Endothelial cell of umbilical vein (primary cell): ENCODE results near the gene RPGRIP1L. TPM values are rescaled to one million over a fixed set of nuclear protein-coding genes. Genes with fewer than 3 reads are reported as not detected.

Source experiments
- BruUV-seq: library from RNA; stranded (reverse); fragments of 400-500 nt; replicated peaks from 2 replicates; lab custom pipeline; 2021; lab: Mats Ljungman, UMichigan
- CTCF ChIA-PET: fragments of 300-600, 350-600 bp; sonication (Branson Sonifier 250); formaldehyde crosslinking; loops from one replicate; lab custom pipeline; 2021; ENCODE audit warnings: antibody characterized with exemption, inconsistent platforms; lab: Charles Lee
- POLR2A ChIA-PET: fragments of 300-600, 350-600 bp; sonication (Branson Sonifier 250); formaldehyde crosslinking; loops from one replicate; lab custom pipeline; 2021; ENCODE audit warnings: antibody characterized with exemption, inconsistent platforms; lab: Charles Lee
- DNase-seq: peaks from one replicate; pipeline ENCODE4 v3.0.0-alpha.2; 2011; ENCODE audit warnings: low read depth, low spot score
- FAIRE-seq: peaks from 2 replicates; lab custom pipeline; 2011; peaks lifted over from hg19 to GRCh38; lab: Jason Lieb, UNC
- H2AFZ ChIP-seq: 2 replicates; pipeline ENCODE4 v1.6.0; 2012; ENCODE audit warnings: low read depth, low read length, control low read depth, inconsistent platforms
- H3K27ac ChIP-seq: 2 replicates; pipeline ENCODE4 v1.5.1; 2011; ENCODE audit warnings: low read depth, mild to moderate bottlenecking, control low read depth, low read length, moderate library complexity; ENCODE audit not compliant: insufficient read depth
- H3K27me3 ChIP-seq, 2 experiments: 2 replicates each; pipeline versions ENCODE4 v1.6.0 to v1.6.1; 2011; ENCODE audit warnings: low read length in 2 of 2, mixed read lengths in 1 of 2; ENCODE audit not compliant: control insufficient read depth in 2 of 2, insufficient read depth in 2 of 2
- H3K36me3 ChIP-seq, 2 experiments: 2 replicates in 1 of 2; 3 replicates in 1 of 2; pipeline ENCODE4 v1.5.1; 2011; ENCODE audit warnings: low read length in 2 of 2, mild to moderate bottlenecking in 1 of 2, moderate library complexity in 1 of 2; ENCODE audit not compliant: control insufficient read depth in 2 of 2, insufficient read depth in 2 of 2; ENCODE audit errors: extremely low read depth in 1 of 2
- H3K4me1 ChIP-seq: 3 replicates; pipeline ENCODE4 v1.5.1; 2011; ENCODE audit warnings: mild to moderate bottlenecking, low read length; ENCODE audit not compliant: control insufficient read depth, insufficient read depth; ENCODE audit errors: extremely low read depth
- H3K4me2 ChIP-seq: 2 replicates; pipeline ENCODE4 v1.6.1; 2011; ENCODE audit warnings: low read length, control low read depth, mixed read lengths; ENCODE audit not compliant: insufficient read depth
- H3K4me3 ChIP-seq, 3 experiments: fragments of 200-600 bp in 1 of 3; sonication (generic), shearing (Covaris generic) in 1 of 3; replicated peaks in 1 of 3; 2 replicates each; pipeline ENCODE4 v1.5.1; 2011 to 2016; ENCODE audit warnings: control low read depth in 3 of 3, low read length in 3 of 3, mild to moderate bottlenecking in 2 of 3, inconsistent platforms in 1 of 3, low read depth in 1 of 3, moderate library complexity in 1 of 3; ENCODE audit not compliant: insufficient read depth in 1 of 3
- H3K79me2 ChIP-seq: 2 replicates; pipeline ENCODE4 v1.6.0; 2012; ENCODE audit warnings: low read length, inconsistent platforms; ENCODE audit not compliant: control insufficient read depth, insufficient read depth
- H3K9ac ChIP-seq: replicated peaks from 2 replicates; pipeline ENCODE3; 2011; ENCODE audit warnings: low read length, control low read depth; ENCODE audit not compliant: insufficient read depth; ENCODE audit errors: extremely low read depth
- H3K9me1 ChIP-seq: replicated peaks from 3 replicates; pipeline ENCODE4 v1.6.0; 2011; ENCODE audit warnings: mild to moderate bottlenecking, low read length; ENCODE audit not compliant: control insufficient read depth, insufficient read depth; ENCODE audit errors: extremely low read depth
- H3K9me3 ChIP-seq: replicated peaks from 2 replicates; pipeline ENCODE4 v1.5.1; 2012; ENCODE audit warnings: low read length, inconsistent platforms; ENCODE audit not compliant: control insufficient read depth, insufficient read depth
- H4K20me1 ChIP-seq: replicated peaks from 2 replicates; pipeline ENCODE3; 2011; ENCODE audit warnings: mild to moderate bottlenecking, low read length; ENCODE audit not compliant: control insufficient read depth, insufficient read depth; ENCODE audit errors: extremely low read depth
- EZH2 ChIP-seq: IDR thresholded peaks from 2 replicates; pipeline ENCODE4 v1.6.1; 2012; ENCODE audit warnings: borderline replicate concordance, low read depth, mild to moderate bottlenecking, moderate library complexity, low read length, inconsistent platforms; ENCODE audit not compliant: severe bottlenecking
- FOS ChIP-seq: IDR thresholded peaks from 2 replicates; pipeline ENCODE4 v1.6.1; 2011; ENCODE audit warnings: mild to moderate bottlenecking, low read length, moderate library complexity, borderline replicate concordance; ENCODE audit not compliant: insufficient read depth
- GATA2 ChIP-seq: IDR thresholded peaks from 2 replicates; pipeline ENCODE4 v1.7.0; 2011; ENCODE audit warnings: low read depth, mild to moderate bottlenecking, moderate library complexity, mixed read lengths, low read length; ENCODE audit not compliant: insufficient read length, insufficient read depth
- JUN ChIP-seq: IDR thresholded peaks from 2 replicates; pipeline ENCODE4 v1.6.1; 2011; ENCODE audit warnings: borderline replicate concordance, low read depth; ENCODE audit not compliant: insufficient read length, insufficient read depth
- MYC ChIP-seq: IDR thresholded peaks from one replicate; pipeline ENCODE4 v1.6.1; 2011; ENCODE audit warnings: mild to moderate bottlenecking, low read depth, low read length
- POLR2A ChIP-seq: IDR thresholded peaks from 2 replicates; pipeline ENCODE4 v1.6.1; 2012; ENCODE audit warnings: low read depth, mild to moderate bottlenecking, control low read depth, low read length
- POLR2AphosphoS5 ChIP-seq: IDR thresholded peaks from 2 replicates; pipeline ENCODE4 v1.6.1; 2012; ENCODE audit warnings: low read depth, mild to moderate bottlenecking, control low read depth, low read length, moderate library complexity; ENCODE audit not compliant: insufficient read depth
- dilution Hi-C: fragments of 300-500 bp; cut with MboI; formaldehyde crosslinking; loops from one replicate; pipeline ENCODE4 v1.15.0; 2019; ENCODE audit warnings: low sequenced_read_pairs; ENCODE audit not compliant: extremely low pct_ligation_motif_present
- intact Hi-C: fragments of 100-400 bp; cut with micrococcal nuclease; formaldehyde crosslinking; loops from one replicate; pipeline ENCODE4 v1.10.0; 2022
- polyA plus RNA-seq, 4 experiments: library from polyadenylated mRNA; depleted of rRNA in 3 of 4; stranded (reverse) in 3 of 4; unstranded in 1 of 4; fragments of >200 nt; gene quantifications; 2 replicates each; pipeline versions ENCODE4 v1.2.1 to v1.2.3, GENCODE V29; 2011 to 2012; ENCODE audit warnings: missing spikeins in 1 of 4
- total RNA-seq: library from RNA; stranded (reverse); gene quantifications from 2 replicates; pipeline ENCODE4 v1.2.3, GENCODE V29; 2021
- TF ChIP-seq, protein P1 (sequence below), 2 donors: IDR thresholded peaks; 1 replicate in 1 of 2; 2 replicates in 1 of 2; pipeline ENCODE4 v1.5.1; 2011; ENCODE audit warnings: low read length in 2 of 2, mild to moderate bottlenecking in 2 of 2, moderate library complexity in 2 of 2, control low read depth in 1 of 2, inconsistent platforms in 1 of 2, low read depth in 1 of 2; ENCODE audit not compliant: insufficient read depth in 1 of 2; ENCODE audit errors: extremely low read depth in 1 of 2
- TF ChIP-seq, protein P2 (sequence below): IDR thresholded peaks from 2 replicates; pipeline ENCODE4 v1.6.1; 2011; ENCODE audit not compliant: insufficient read depth, insufficient read length

RPGRIP1L gene
- total and polyA plus RNA-seq, 2 donors (not counting 3 experiments of a cell fraction or from before 2014, with no cell fraction given), result 3.2 to 13.2 TPM

DNA sequence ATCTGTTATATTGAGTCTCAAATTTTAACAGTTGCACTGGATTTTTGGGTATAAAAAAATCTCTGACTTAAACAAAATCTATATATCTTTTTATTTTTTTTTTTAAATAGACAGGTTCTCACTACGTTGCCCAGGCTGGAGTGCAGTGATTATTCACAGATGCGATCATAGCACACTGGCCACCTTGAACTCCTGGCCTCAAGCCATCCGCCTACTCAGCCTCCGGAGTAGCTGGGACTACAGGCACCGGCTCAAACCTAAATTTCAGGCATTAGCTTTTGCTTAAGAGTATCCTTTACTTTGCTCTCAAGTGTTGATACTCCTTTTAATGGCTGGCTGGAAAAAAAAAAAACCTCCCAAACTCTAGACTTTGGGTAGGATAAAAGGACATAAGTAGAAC is 61.6 kb downstream of the RPGRIP1L start:
- CTCF ChIA-PET, result no interaction called here
- TF ChIP-seq GATA2 (no peak), EZH2 (no peak), JUN (no peak)
- no peak for FAIRE-seq

DNA sequence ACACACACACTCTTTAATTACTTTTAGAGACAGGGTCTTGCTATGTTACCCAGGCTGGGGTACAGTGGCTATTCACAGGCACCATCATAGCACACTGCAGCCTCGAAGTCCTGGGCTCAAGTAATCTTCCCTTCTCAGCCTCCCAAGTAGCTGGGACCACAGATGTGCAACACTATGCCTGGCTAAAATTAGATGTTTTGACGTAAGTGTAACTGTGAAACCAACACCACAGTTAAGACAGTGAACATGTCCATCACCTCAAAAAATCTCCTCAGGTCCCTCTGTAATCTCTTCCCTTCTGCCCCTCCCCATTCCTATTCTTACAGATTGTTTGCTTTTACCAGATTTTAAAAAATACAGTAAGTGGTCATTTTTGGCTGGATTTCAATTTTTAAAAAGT is 66.7 kb downstream of the RPGRIP1L start:
- ChIA-PET POLR2A (no interaction called here), CTCF (interaction anchor here (0.7 to 1.6 kb wide), 2 partner anchors 75 to 78 kb away, joined by 3 read pairs; no protein-coding TSS in a partner anchor)
- intact Hi-C loops, result no loop called here
- Histone ChIP-seq H3K9ac (no peak overlapping the region), H3K4me2 (no peak overlapping the region), H3K79me2 (no peaks in the 10 kb centered on the region), H3K9me3 (no peaks in the 10 kb centered on the region), H3K4me3 (no peak overlapping the region), H4K20me1 (no peaks in the 10 kb centered on the region), H3K36me3 (peaks cover 0 to 3% of the 10 kb centered on the region in 2 experiments), H3K27ac (no peak overlapping the region), H2AFZ (no peak overlapping the region), H3K9me1 (no peaks in the 10 kb centered on the region), H3K27me3 (no peaks in the 10 kb centered on the region), H3K4me1 (no peaks in the 10 kb centered on the region)
- no peak for FAIRE-seq
- no peak for TF ChIP-seq FOS
- TF ChIP-seq, protein P1, sequence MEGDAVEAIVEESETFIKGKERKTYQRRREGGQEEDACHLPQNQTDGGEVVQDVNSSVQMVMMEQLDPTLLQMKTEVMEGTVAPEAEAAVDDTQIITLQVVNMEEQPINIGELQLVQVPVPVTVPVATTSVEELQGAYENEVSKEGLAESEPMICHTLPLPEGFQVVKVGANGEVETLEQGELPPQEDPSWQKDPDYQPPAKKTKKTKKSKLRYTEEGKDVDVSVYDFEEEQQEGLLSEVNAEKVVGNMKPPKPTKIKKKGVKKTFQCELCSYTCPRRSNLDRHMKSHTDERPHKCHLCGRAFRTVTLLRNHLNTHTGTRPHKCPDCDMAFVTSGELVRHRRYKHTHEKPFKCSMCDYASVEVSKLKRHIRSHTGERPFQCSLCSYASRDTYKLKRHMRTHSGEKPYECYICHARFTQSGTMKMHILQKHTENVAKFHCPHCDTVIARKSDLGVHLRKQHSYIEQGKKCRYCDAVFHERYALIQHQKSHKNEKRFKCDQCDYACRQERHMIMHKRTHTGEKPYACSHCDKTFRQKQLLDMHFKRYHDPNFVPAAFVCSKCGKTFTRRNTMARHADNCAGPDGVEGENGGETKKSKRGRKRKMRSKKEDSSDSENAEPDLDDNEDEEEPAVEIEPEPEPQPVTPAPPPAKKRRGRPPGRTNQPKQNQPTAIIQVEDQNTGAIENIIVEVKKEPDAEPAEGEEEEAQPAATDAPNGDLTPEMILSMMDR (IDR thresholded peaks at IDR 0.05; ENCODE audit: extremely low read depth in 1 of 2, insufficient read depth in 1 of 2, low read depth in 1 of 2, low read length in 2 of 2), result no peak
- no peak for TF ChIP-seq POLR2AphosphoS5
- TF ChIP-seq GATA2, result no peak
- no peak for TF ChIP-seq JUN
- no peak for TF ChIP-seq MYC
- TF ChIP-seq, protein P2, sequence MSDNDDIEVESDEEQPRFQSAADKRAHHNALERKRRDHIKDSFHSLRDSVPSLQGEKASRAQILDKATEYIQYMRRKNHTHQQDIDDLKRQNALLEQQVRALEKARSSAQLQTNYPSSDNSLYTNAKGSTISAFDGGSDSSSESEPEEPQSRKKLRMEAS, result no peak
- no peak for TF ChIP-seq EZH2
- no peak for TF ChIP-seq POLR2A
- DNase-seq, result no peak
- no TSS peak for BruUV-seq
- dilution Hi-C loops, result no loop called here

More for the DNA sequence above, 61.6 kb downstream of the RPGRIP1L start:
- no peak overlapping the region for H3K27ac ChIP-seq
- POLR2A ChIA-PET, result interaction anchor here (0.7 kb wide), 1 partner anchor 10 kb away, joined by 5 read pairs; no protein-coding TSS in a partner anchor
- dilution Hi-C loops, result no loop called here
- no peak overlapping the region for H2AFZ ChIP-seq
- no peaks in the 10 kb centered on the region for H4K20me1 ChIP-seq
- no peaks in the 10 kb centered on the region for H3K79me2 ChIP-seq
- no peak overlapping the region for H3K4me2 ChIP-seq
- H3K4me1 ChIP-seq, result no peaks in the 10 kb centered on the region
- H3K9me1 ChIP-seq, result no peaks in the 10 kb centered on the region
- intact Hi-C loops, result no loop called here
- peaks cover 0 to 3% of the 10 kb centered on the region in 2 experiments for H3K36me3 ChIP-seq
- H3K9me3 ChIP-seq, result no peaks in the 10 kb centered on the region
- no peak overlapping the region for H3K9ac ChIP-seq
- no peak for DNase-seq
- H3K4me3 ChIP-seq, result no peak overlapping the region
- BruUV-seq, result no TSS peak
- H3K27me3 ChIP-seq, result no peaks in the 10 kb centered on the region
